ENCODE data around the gene GPC6.

DNA sequence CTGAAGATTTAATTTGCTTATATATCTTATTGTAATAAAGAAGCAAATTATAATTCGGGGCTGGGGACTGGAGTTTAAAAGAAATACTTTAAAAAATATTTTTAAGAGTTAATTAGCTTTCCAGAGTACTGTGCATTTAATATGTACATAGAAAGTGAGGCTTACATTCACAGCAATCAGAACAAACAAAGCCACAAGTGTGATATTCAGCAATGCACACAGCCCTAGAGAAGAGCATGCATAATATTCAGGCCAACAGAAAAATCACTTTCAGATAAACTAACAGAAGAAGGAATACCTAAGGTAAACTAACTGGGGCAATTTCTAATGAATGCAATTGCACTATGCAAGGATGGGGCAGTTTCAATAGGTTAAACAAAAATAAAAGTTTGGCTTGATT is 241.8 kb downstream of the GPC6 start:
- no peak for TF ChIP-seq SRF (IDR thresholded peaks at IDR 0.05; ENCODE audit: low read depth)
- TF ChIP-seq, protein P1, sequence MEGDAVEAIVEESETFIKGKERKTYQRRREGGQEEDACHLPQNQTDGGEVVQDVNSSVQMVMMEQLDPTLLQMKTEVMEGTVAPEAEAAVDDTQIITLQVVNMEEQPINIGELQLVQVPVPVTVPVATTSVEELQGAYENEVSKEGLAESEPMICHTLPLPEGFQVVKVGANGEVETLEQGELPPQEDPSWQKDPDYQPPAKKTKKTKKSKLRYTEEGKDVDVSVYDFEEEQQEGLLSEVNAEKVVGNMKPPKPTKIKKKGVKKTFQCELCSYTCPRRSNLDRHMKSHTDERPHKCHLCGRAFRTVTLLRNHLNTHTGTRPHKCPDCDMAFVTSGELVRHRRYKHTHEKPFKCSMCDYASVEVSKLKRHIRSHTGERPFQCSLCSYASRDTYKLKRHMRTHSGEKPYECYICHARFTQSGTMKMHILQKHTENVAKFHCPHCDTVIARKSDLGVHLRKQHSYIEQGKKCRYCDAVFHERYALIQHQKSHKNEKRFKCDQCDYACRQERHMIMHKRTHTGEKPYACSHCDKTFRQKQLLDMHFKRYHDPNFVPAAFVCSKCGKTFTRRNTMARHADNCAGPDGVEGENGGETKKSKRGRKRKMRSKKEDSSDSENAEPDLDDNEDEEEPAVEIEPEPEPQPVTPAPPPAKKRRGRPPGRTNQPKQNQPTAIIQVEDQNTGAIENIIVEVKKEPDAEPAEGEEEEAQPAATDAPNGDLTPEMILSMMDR (IDR thresholded peaks at IDR 0.05 in 2 of 3, conservative IDR thresholded peaks at IDR 0.05 in 1 of 3; ENCODE audit: borderline replicate concordance in 1 of 3, insufficient read depth in 1 of 3, low read depth in 2 of 3, low read length in 2 of 3): no peak
- no peak for TF ChIP-seq POLR2A (IDR thresholded peaks at IDR 0.05; ENCODE audit: borderline replicate concordance, extremely low read depth, insufficient read depth, insufficient read length)
- TF ChIP-seq, protein P2, sequence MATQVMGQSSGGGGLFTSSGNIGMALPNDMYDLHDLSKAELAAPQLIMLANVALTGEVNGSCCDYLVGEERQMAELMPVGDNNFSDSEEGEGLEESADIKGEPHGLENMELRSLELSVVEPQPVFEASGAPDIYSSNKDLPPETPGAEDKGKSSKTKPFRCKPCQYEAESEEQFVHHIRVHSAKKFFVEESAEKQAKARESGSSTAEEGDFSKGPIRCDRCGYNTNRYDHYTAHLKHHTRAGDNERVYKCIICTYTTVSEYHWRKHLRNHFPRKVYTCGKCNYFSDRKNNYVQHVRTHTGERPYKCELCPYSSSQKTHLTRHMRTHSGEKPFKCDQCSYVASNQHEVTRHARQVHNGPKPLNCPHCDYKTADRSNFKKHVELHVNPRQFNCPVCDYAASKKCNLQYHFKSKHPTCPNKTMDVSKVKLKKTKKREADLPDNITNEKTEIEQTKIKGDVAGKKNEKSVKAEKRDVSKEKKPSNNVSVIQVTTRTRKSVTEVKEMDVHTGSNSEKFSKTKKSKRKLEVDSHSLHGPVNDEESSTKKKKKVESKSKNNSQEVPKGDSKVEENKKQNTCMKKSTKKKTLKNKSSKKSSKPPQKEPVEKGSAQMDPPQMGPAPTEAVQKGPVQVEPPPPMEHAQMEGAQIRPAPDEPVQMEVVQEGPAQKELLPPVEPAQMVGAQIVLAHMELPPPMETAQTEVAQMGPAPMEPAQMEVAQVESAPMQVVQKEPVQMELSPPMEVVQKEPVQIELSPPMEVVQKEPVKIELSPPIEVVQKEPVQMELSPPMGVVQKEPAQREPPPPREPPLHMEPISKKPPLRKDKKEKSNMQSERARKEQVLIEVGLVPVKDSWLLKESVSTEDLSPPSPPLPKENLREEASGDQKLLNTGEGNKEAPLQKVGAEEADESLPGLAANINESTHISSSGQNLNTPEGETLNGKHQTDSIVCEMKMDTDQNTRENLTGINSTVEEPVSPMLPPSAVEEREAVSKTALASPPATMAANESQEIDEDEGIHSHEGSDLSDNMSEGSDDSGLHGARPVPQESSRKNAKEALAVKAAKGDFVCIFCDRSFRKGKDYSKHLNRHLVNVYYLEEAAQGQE (IDR thresholded peaks at IDR 0.05; ENCODE audit: low read depth): no peak
- TF ChIP-seq CBX3 (IDR thresholded peaks at IDR 0.05; ENCODE audit: low read depth): no peak
- TF ChIP-seq, protein P3, sequence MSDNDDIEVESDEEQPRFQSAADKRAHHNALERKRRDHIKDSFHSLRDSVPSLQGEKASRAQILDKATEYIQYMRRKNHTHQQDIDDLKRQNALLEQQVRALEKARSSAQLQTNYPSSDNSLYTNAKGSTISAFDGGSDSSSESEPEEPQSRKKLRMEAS (IDR thresholded peaks at IDR 0.05): no peak
- no peak for TF ChIP-seq POLR2AphosphoS5 (IDR thresholded peaks at IDR 0.05; ENCODE audit: low read depth, low read length)
- TF ChIP-seq YY1 (IDR thresholded peaks at IDR 0.05; ENCODE audit: extremely low read depth, insufficient replicate concordance, low read depth, low read length): no peak
- TF ChIP-seq EZH2phosphoT487 (IDR thresholded peaks at IDR 0.05; ENCODE audit: borderline replicate concordance): no peak
